AG09309 (cell line): ENCODE measurements around the gene TRIM10.

Experiments used
- DNase-seq: peaks from one replicate; pipeline ENCODE4 v3.0.0-alpha.2; 2010; ENCODE audit warnings: low read depth
- H3K4me3 ChIP-seq: 2 replicates; pipeline ENCODE4 v1.5.1; 2011; ENCODE audit warnings: mild to moderate bottlenecking, low read depth, low read length, moderate library complexity; ENCODE audit not compliant: control insufficient read depth
- CTCF ChIP-seq: IDR thresholded peaks from 2 replicates; pipeline ENCODE4 v1.5.1; 2011; ENCODE audit warnings: mild to moderate bottlenecking, low read depth, low read length, inconsistent platforms; ENCODE audit not compliant: insufficient read depth, control insufficient read depth; ENCODE audit errors: missing control alignments

The TRIM10 gene

DNA sequence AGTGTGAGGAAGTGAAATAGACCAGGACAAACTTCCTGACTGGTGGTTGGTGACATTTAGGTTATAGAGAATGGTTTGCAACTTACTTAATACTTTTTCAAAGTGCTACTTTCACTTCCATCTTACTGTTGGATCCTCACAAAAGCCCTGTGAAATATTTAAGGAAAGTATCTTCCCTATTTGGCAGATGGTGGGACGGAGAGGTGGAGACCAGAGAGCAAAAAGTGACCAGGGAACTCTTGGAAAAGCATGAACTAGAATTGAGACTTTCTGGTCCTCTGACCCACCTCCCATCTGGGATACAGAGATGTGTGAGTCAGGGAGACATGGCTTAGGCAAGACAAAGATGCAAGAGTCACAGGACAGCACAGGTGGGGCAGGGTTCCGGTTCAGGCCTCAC lies 3.0 kb downstream of the TRIM10 start:
- no peak overlapping the region for H3K4me3 ChIP-seq
- TF ChIP-seq CTCF = no peak
- no peak for DNase-seq

GRCh38 chr6:30157581-30157980 lies 3.4 kb downstream of the TRIM10 start:
- no peak overlapping the region for H3K4me3 ChIP-seq
- TF ChIP-seq CTCF = no peak
- DNase-seq = no peak

DNA sequence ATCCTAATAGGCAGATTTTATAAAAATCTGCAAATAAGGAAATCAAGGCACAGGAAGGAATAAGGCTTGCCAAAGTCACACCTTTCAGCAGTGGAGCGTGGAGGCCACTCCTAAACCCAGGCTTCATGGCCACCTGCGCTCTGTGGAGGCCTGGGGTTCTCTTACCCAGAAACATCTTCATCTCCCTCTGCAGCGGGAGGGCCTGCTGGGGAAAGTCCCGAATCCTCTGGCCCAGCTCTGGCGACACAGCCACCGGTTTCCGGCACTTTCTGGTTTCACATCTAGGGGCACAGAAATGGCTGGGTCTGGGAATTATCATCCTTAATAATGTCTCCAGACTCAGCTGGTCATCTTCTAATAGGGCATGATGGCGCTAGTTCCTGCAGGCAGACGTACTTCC lies 4.2 kb downstream of the TRIM10 start:
- TF ChIP-seq CTCF = no peak
- H3K4me3 ChIP-seq = no peak overlapping the region
- no peak for DNase-seq

- H3K4me3 ChIP-seq = no peak overlapping the region
- DNase-seq = no peak
- no peak for TF ChIP-seq CTCF
Observed at GRCh38 chr6:30156262-30156599, 4.8 kb downstream of the TRIM10 start.

GRCh38 chr6:30155520-30156261 lies 5.3 kb downstream of the TRIM10 start:
- no peak for DNase-seq
- no peak for TF ChIP-seq CTCF

DNA sequence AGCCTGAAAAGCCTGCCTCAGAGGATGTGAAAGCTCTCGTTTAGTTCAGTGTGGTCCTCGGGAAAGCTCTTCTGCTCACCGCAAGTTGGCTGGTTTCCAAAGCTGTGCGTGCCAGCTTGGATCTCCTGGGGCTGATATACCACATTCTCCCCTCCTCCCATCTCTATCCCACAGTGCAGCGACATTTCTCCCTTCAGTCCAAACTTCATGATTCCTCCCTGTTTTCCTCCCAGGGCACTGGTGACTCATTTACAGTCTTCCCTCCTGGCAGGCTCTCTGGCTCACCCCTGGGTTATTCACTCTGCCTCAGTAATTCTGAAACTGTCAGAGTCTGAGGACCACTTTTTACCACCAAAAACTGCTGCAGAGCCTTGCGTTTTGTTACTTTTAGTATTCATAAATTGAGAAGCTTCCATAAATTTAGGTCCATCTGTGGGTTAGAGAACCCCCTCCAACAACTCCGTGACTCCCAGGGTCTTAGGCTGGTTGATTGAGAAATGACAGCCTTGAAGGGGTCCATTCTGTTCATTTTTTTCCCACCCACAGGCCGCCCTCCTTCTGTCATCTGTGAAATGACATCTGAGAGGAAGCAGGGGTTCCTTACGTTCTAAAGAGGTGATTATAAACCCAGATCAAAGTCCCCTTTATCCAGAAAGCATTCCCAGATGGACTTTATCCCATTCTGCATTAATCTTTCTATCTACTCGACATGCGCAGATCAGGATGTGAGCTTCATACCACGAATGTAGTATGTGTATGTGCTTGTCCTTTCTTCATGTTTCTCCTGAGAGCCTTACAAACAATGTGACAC lies 6.1 kb downstream of the TRIM10 start:
- DNase-seq = peak; percentile 74

More at GRCh38 chr6:30155520-30156261, 5.3 kb downstream of the TRIM10 start:
- no peak overlapping the region for H3K4me3 ChIP-seq

More for the DNA sequence above, 6.1 kb downstream of the TRIM10 start:
- no peak for TF ChIP-seq CTCF
- H3K4me3 ChIP-seq = no peak overlapping the region
